MCF 10A (cell line): Measurements from ENCODE around the gene ACTRT2. TPM values are rescaled to one million over a fixed set of nuclear protein-coding genes. Genes with fewer than 3 reads are reported as not detected.

ENCODE experiments used
- BruUV-seq: library from RNA; stranded (reverse); fragments of 400-500 nt; replicated peaks from 2 replicates; lab custom pipeline; 2021; lab: Mats Ljungman, UMichigan
- CTCF ChIA-PET: fragments of 300-600 bp; sonication (Branson Sonifier 250); formaldehyde crosslinking; extraction: SDS; loops from one replicate; lab custom pipeline; 2021; ENCODE audit warnings: antibody characterized with exemption, inconsistent platforms; lab: Yijun Ruan, JAX
- POLR2A ChIA-PET: fragments of 300-600, 350-650 bp; sonication (Branson Sonifier 250); formaldehyde crosslinking; extraction: SDS; loops from one replicate; lab custom pipeline; 2020; ENCODE audit warnings: antibody characterized with exemption, inconsistent platforms; lab: Yijun Ruan, JAX
- DNase-seq: peaks from one replicate; pipeline ENCODE4 v3.0.0-alpha.2; 2018; ENCODE audit not compliant: unreplicated experiment
- H3K27ac Mint-ChIP-seq: one replicate; pipeline ENCODE4 v1.8.0; 2022; ENCODE audit warnings: mild to moderate bottlenecking, low read depth, mixed read lengths; ENCODE audit not compliant: unreplicated experiment
- H3K27me3 Mint-ChIP-seq: one replicate; pipeline ENCODE4 v1.8.0; 2022; ENCODE audit warnings: mixed read lengths; ENCODE audit not compliant: insufficient read depth, unreplicated experiment
- H3K36me3 Mint-ChIP-seq: one replicate; pipeline ENCODE4 v1.8.0; 2022; ENCODE audit warnings: mild to moderate bottlenecking, moderate library complexity, mixed read lengths; ENCODE audit not compliant: insufficient read depth, unreplicated experiment
- H3K4me1 Mint-ChIP-seq: one replicate; pipeline ENCODE4 v1.8.0; 2022; ENCODE audit warnings: mixed read lengths; ENCODE audit not compliant: insufficient read depth, unreplicated experiment
- H3K4me3 Mint-ChIP-seq: one replicate; pipeline ENCODE4 v1.8.0; 2022; ENCODE audit warnings: mild to moderate bottlenecking, moderate library complexity, mixed read lengths; ENCODE audit not compliant: unreplicated experiment
- H3K9me3 Mint-ChIP-seq: one replicate; pipeline ENCODE4 v1.8.0; 2022; ENCODE audit warnings: mixed read lengths; ENCODE audit not compliant: unreplicated experiment
- CTCF ChIP-seq: fragments of 200-600 bp; IDR thresholded peaks from one replicate; pipeline ENCODE4 v1.8.0; 2022; ENCODE audit warnings: antibody characterized with exemption, mild to moderate bottlenecking; ENCODE audit not compliant: unreplicated experiment
- intact Hi-C: fragments of 100-400 bp; cut with micrococcal nuclease; formaldehyde crosslinking; loops from 2 replicates; pipeline ENCODE4 v1.14.1; 2022
- total RNA-seq: library from RNA; stranded (reverse); gene quantifications from 2 replicates; pipeline ENCODE4 v1.2.3, GENCODE V29; 2022

Gene ACTRT2
- total RNA-seq, 1 experiment from 2014 or later, result not detected

- TF ChIP-seq CTCF, result no peak
- no peaks in the 10 kb centered on the region for H3K27me3 Mint-ChIP-seq
- ChIA-PET CTCF (no interaction called here), POLR2A (interaction anchor here (0.6 kb wide), 1 partner anchor 467 kb away, joined by 3 read pairs; no protein-coding TSS in a partner anchor)
- no peak overlapping the region for H3K4me3 Mint-ChIP-seq
- H3K9me3 Mint-ChIP-seq, result peaks cover 8% of the 10 kb centered on the region
- H3K4me1 Mint-ChIP-seq, result no peaks in the 10 kb centered on the region
- H3K27ac Mint-ChIP-seq, result no peak overlapping the region
- intact Hi-C loops, result no loop called here
- no peak for DNase-seq
- no peaks in the 10 kb centered on the region for H3K36me3 Mint-ChIP-seq
- no TSS peak for BruUV-seq
These were observed 43.2 kb upstream of the ACTRT2 start for GRCh38 chr1:2977886-2978611.

- POLR2A ChIA-PET, result interaction anchor here (0.6 kb wide), 1 partner anchor 466 kb away, joined by 3 read pairs; no protein-coding TSS in a partner anchor
- intact Hi-C loops, result no loop called here
- no peaks in the 10 kb centered on the region for H3K4me1 Mint-ChIP-seq
- TF ChIP-seq CTCF, result no peak
- no peaks in the 10 kb centered on the region for H3K36me3 Mint-ChIP-seq
- no TSS peak for BruUV-seq
- no peak overlapping the region for H3K4me3 Mint-ChIP-seq
- no peak for DNase-seq
- H3K9me3 Mint-ChIP-seq, result peaks cover 7% of the 10 kb centered on the region
- no peak overlapping the region for H3K27ac Mint-ChIP-seq
- CTCF ChIA-PET, result no interaction called here
- H3K27me3 Mint-ChIP-seq, result no peaks in the 10 kb centered on the region
These were observed 42.5 kb upstream of the ACTRT2 start for GRCh38 chr1:2978691-2979190.

GRCh38 chr1:2979191-2980072, 41.8 kb upstream of the ACTRT2 start:
- no TSS peak for BruUV-seq
- ChIA-PET POLR2A (no interaction called here), CTCF (no interaction called here)
- H3K4me3 Mint-ChIP-seq, result no peak overlapping the region
- no peak for DNase-seq
- no peak for TF ChIP-seq CTCF
- intact Hi-C loops, result no loop called here
- H3K27me3 Mint-ChIP-seq, result no peaks in the 10 kb centered on the region
- H3K27ac Mint-ChIP-seq, result no peak overlapping the region
- no peaks in the 10 kb centered on the region for H3K36me3 Mint-ChIP-seq
- no peaks in the 10 kb centered on the region for H3K4me1 Mint-ChIP-seq
- peaks cover 7% of the 10 kb centered on the region for H3K9me3 Mint-ChIP-seq
